Midbrain (tissue), 1 donor: Measurements from ENCODE around the gene DDA1.
A peak's percentile ranks its signal among the peaks of the same experiment; 100 is the strongest.
"Not testable (repeated sequence)": the region's sequence is repeated elsewhere in the genome, so short reads cannot be mapped to it uniquely, and the experiment has no call there.

Experiments used
- DNase-seq: peaks from one replicate; lab custom pipeline; 2025; lab: John Stamatoyannopoulos, UW

DDA1 gene

DNA sequence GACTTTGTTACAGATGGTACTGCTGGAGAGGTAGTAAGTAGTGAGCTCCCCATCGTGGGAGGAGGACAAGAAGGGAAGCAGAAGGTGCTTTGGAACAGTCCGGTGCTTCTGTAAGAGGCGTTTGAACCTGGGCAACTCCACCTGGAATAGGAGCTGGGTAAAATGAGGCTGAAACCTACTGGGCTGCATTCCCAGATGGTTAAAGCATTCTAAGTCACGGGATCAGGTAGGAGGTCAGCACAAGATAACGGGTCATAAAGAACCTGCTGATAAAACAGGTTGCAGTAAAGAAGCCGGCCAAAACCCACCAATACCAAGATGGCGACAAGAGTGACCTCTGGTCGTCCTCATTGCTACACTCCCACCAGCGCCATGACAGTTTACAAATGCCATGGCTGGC, 22.6 kb upstream of the DDA1 start:
- DNase-seq, result no peak

DNA sequence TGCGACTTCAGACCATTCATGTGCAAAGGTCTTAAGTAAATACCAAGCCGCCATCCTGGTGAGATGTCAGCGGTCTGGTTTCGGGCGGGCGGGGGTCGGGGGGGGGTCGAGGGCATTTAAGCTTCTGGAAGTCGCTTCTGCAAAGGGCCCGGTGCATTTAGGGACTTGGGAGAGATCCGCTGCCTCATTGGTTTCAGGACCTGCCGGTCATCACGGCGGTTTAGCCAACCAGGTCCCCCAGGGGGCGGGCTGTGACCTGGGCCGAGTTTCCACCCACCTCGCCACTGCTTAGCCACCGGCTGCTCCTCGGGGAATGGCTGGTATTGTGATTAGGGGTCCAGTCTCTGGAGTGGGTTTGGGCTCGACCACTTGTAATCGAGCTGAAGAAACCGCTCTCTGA, 19.9 kb upstream of the DDA1 start:
- DNase-seq, result peak; percentile 8

DNA sequence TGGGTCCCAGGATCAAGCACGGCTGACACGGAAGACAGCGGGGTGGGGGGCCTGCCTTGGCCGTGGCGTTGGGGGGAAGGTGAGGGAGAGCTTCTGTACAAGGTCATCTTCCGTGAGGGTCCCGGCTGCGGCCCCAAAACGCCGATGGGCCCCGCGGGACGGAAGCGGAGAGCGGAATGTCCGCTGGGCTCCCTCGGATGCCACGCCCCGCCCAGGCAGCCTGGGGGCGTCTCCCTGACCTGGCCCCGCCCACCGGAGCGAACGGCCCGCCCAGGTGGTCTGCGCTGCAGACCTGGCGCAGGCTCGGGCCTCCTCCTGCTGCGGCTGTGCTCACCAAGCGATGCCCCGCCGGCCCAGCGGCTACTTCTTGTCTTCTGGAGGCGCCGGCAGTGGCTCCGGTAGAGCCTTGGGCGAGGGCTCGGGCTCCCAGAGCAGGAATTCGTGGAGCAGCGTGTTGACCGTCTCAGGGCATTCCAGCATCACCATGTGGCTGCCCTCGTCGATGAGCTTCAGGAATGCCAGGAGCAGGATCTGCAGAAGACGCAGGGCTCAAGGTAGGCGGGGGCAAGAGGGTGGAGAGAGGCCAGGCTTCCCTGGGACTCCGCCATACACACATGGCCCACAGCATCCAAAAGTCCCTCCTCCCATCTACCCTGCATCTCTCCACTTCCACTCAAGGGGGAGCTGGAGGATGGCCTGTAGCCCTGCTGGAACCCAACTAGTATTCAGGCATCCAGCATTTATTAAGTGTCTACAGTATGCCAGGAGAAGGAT, 16.9 kb upstream of the DDA1 start:
- DNase-seq, result peak; percentile 16

DNA sequence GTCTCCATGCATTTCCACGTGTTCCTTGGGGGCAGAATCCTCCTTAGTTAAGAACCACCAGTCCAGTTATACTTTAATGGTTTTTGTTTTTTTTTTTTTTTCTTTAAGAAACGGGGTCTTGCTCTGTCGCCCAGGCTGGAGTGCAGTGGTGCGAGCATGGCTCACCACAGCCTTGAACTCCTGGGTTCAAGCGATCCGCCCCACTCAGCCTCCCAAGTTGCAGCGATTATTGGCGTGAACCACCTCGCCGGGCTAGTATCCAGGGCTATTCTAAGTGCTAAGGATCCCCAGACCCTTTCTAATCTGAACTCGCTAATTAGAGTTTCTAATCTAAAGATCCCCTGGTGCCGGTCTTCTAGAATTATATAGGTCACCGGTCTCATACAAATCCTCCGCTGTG, 15.8 kb upstream of the DDA1 start:
- no peak for DNase-seq

DNA sequence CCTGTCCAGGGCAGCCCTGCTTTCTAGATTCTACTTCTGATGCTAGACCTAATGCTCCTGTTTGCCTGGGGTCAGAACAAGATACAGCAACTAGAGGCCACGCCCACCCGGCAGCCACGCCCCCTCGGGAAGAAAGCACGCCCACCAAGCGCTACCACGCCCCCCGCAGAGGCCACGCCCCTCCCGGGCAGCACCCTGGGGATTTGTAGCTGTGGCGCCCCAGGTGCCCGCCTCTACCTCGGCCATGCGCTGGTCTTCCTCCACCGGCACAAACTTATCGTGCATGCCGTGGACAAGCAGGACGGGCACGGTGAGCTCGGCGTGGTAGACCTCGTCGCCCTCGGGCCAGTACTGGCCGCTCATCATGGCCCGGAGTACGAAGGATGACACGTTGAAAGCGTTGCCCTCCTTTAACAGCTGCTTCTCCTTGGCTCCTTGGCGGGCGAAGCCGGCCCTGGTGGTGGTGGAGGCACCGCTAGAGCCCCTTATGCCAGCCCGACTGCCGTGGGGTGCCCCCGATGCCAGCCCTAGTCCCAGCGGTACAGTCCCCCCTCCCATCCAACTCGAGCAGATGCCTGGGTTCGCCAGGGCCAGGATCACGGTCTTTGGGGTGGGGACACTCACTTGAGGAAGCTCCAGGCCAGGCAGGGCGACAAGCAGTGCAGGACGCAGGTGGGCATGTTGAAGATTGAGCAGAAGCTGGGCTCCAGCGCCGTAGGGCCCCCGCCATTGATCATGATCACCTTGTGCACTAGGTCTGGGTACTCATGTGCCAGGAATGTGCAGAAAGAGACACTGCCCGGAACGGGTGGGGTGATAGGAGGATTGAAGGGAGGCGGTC, 15.1 kb upstream of the DDA1 start:
- DNase-seq, result no peak

DNA sequence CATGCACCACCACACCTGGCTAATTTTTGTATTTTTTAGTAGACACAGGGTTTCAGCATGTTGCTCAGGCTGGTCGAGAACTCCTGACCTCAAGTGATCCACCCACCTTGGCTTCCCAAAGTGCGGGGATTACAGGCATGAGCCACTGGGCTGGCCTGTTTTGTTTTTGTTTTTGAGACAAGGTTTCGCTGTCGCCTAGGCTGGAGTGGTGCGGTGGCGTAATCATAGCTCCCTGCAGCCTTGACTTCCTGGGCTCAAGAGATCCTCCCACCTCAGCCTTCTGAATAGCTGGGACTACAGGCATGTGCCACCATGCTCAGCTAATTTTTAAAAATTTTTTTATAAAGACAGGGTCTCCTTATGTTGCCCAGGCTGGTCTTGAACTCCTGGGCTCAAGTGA, 13.8 kb upstream of the DDA1 start:
- DNase-seq, result not testable (repeated sequence)

DNA sequence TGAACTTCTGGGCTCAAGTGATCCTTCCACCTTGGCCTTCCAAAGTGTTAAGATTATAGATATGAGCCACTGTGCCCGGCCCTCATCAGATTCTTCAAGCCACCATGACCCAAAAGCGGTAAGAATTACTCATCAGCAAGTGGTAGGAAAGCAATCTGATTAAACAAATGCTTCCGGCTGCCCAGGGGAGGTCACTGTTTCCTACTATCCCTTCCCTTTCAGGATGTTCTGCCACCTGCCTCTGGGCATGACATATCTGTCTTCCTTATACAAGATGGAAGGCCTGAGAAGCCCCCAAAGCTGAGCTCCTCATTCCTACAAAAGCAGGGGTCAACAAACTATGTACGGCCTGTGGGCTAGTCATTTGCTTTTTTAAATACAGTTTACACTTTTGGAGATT, 13.1 kb upstream of the DDA1 start:
- no peak for DNase-seq

DNA sequence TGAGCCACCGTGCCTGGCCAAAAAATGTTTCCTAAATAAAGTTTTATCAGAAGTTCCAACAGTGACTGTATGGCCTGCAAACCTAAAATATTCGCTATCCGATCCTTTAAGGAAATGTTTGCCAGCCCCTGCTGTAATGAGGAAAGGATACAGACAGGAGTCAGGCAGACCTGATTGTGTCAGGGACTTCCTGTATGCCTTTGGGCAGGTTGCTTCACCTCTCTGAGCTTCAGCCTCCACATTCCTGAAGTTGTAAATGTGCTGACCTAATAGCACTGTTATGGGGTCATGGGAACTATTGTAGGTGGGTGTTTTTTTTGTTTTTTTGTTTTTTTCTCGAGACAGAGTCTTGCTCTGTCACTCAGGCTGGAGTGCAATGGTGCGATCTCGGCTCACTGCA, 12.4 kb upstream of the DDA1 start:
- DNase-seq, result no peak

DNA sequence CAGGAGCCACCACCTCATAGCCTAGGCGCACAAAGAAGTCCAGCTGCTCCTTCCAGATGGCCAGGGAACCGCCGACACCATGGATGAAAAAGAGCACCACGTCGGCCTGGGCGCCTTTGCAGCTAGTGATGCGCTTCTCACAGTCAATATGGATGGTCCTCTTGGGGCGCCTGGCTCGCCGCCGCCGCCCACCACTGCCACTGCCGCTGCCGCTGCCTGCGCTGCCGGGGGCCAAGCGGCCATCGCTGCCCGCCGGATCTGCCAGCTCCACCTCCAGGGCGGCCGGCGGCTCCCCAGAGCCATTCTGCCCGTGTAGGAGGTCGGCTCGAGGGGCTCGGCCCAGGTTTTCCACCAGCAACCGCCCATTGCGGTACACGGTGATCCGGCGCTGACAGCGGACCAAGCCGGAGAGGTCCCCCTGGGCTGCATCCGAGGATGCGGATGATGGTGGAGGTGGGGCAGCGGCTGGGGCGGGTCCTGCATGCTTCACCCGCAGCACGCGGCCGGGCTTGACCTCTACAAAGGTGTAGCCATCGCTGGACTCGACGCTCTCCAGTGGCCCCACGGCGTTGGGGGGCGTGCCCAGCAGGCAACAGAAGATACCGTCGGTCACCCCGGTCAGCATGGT, 8.3 kb upstream of the DDA1 start:
- no peak for DNase-seq

DNA sequence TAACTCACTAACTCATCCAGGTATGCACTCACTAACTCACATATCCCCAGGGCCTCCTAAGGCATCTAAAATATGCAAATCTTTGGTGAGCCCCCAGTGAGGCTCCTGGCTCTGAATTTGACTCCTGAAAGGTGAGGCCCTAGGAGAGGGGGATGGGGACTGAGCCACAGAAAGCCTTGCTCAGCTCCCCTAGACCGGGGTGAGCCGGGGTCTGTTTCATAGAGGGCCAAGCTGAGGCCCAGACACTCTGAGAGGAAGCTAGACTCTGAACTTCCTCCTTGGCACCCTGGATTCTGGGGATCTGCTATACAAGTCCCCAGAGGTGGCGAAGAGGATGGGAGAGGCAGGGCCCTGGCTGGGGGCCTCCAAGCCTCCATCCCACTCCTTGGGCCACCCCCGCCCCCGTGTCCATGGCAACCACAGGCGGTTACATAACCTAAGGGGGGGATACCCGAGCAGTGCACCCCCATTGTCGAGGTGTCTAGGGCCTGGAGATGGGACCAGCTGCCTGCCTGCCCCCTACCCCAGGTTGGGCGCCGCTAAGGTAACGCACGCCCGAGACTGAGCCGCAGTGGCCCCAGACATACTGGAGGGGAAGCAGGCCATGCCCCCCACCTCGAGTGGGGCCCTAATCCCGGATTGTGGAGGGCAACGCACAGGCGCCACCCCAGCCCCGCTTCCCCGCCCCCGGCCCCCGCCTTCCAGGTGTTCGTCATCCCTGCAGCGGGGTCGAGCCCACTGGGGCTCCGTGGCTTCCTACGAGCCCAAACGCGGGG, 6.8 kb upstream of the DDA1 start:
- DNase-seq, result peak; percentile 17

DNA sequence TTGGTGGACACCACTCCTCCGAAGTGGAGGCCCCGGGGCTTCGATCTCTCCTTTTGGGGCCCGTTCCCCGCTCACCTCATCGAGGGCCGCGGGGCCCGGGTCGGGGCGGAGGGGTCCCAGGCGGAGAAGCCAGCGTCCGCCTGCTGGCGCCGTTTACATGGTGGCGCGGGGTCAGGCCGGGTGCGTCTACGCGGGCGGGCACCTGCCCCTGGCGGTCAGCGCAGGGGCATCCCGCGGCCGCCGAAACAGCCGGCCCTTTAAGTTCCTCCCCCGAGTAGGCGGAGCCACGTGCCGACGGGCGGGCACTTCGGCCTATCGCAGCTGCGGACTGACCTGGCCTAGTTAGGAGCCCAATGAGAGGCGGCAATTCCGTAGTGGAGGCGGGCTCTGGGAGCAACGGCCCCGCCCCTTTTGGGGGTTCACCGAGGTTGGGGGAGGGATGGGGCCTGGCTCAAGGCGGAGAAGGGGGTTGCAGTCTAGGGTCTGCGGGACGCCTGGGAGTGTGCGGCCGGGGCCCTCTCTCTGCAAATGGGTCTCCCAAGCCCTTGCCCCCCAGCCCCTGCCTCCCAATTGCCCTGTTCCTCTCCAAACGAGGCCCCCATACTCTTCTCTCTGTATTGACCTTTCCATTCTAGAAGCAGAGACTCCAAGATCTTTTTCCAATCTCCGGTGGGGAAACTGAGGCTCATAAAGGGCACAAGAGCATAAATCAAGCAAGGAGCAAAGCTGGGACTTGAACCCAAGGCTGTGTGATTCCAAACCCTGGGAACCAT, 6.0 kb upstream of the DDA1 start, which contains the start of gene ABHD8:
ABHD8 (minus strand) TSS at position 259 of the 773 bp plus-strand sequence. CDS start 1,809 bp downstream, outside the sequence.
- peak; percentile 87 for DNase-seq

DNA sequence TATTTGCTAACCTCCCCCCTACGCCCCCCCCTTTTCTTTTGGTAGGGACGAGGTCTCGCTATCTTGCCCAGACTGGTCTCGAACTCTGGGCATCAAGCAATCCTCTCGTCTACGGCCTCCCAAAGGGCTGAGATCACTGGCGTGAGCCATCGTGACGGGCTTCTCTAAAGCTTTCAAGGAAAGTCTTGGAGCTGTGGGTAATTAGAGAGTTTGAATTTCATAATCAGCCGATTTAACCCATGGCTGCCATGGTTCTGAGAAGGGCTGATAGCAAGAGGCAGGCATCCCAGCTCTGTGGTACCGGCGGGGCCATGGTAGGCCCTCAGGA, 5.5 kb upstream of the DDA1 start:
- no peak for DNase-seq

DNA sequence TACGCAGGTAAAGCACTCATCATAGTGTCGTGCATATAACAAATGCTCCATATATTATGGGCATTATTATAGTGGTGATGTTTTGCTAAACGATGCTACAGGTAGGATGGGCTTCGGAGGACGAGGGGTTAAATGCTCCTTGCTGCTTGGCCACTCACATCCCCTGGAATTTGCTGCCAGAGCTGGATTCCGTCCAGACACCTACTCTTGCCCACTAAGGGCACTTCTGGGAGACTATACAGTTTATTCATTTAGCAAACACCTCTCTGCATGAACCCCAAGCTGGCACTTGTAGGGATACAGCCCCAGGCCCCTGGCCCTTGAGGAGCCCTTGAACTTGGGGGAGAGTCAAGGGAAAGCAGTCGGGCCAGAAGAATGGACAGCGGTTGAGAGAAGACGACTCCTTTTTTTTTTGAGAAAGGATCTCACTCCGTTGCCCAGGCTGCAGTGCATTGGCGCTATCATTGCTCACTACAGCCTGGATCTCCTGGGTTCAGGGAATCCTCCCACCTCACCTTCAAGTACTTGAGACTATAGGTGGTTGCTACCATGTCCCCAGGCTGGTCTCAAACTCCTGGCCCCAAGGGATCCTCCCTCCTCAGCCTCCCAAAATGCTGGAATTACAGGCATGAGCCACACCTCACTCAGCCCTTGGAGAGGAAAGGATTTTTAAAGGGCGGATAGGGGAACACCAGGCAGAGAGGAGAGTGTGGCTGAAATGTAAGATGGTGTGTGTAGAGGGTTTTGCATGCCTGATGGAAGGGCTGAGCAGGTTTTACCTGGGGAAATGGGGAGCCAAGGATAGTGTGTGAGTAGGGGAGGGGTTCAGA, 4.8 kb upstream of the DDA1 start:
- no peak for DNase-seq

DNA sequence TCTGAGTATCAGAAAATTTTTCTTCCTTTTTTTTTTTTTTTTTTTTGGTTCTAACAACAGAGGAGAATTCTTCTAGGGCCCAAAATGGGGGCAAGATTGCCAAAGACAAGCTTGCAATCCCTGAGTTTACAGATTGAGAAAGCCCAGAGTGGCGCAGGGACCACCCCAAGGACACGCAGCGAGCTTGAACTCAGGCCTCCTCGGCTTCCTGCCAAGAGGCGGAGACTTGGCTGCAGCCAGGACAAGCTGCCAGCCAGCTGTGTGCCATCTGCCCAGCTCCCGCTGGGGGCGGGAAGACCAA, 4.2 kb upstream of the DDA1 start:
- no peak for DNase-seq

DNA sequence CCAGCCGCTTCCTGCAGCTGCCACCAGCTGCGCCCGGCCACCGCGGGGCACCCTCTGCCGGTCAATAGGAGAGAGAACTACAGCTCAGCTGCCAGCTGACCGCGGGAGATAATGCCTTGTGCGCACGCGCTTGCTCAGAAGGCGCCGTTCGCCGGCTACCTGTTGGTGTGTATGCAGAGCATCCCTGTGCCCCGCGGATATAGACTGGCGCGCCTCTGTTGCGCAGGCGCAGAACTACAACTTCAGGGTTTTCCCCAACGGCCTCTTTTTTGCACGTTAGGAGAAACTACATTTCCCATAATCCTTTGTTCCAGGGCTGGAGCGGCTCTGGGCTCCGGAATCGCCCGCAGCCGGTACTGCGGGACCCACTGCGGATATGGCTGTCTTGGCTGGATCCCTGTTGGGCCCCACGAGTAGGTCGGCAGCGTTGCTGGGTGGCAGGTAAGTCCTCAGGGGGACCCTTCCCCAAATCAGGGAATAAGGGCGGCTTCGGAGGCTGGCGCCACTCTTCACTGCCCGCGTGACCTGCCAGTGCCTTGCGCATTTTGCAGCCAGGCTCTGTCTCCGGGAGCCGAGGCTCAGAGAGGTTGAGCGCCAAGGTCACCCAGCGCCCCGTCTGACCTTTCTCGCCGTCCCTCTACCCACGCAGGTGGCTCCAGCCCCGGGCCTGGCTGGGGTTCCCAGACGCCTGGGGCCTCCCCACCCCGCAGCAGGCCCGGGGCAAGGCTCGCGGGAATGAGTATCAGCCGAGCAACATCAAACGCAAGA, 3.7 kb upstream of the DDA1 start, which contains the start of gene MRPL34:
MRPL34 (plus strand) TSS at position 356 of the 768 bp plus-strand sequence; CDS start at position 377, 21 bp downstream.
- peak; percentile 97 for DNase-seq

DNA sequence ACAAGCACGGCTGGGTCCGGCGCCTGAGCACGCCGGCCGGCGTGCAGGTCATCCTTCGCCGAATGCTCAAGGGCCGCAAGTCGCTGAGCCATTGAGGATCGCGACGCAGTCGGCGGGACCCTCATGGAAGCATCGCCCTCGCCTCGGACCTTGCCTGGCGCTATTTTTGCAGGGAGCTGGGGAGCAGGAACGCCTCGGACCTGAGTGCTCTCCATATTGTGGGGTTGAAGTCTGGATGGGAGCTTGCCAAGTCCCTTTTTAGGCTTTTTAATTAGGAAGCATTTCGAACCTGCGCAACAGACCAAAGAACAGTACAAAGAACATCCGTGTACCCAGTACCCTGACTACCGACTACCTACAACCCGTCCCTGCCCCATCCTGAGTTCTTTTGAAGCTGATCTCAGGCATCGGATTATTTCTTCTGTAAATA, 3.1 kb upstream of the DDA1 start:
- DNase-seq, result peak; percentile 51

DNA sequence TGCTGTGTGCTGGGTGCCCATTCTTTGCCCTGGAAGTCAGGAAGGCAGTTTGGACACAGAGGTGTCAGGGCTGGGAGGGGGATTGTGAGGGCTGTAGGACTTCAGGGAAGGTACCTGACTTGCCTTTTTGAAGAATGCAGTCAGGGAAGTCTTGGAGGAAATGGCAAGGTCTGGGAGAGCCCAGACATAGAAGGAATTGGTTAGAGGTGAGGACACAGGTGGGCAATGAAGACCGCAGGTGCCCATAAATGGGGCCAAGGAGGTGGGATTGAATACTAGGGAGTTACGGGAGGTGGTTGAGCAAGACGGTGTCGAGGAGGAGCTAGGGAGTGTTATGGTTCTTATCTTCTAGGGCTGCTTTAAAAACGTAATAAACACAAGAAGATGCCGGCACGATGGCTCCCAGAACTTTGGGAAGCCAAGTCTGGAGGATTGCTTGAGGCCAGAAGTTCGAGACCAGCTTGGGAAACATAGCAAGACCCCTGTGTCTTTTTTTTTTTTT, 1.4 kb upstream of the DDA1 start:
- no peak for DNase-seq

DNA sequence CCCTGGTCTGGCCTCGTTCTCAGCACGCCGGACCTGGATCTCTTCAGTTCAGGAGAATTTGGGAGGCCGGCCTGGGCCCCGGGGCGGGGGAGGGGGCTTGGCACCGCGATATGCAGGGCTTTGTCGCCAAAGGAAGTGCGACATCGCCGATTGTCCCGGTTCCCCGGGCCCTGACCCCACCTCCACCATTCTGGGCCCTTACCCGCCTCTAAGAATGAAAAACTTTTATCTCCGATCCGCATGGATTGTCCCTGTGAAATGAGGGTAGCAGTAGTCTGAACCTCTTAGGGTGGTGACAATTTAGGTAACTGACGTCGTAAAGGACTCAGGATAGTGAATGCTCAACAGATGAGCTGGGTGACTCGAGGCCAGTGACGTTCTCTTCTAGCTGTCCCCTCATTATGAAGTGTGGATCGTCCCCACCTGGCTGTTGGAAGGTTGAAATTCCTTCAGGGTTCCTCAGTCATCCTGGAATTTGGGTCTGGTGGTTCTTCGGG, 650 bp downstream of the DDA1 start:
- peak; percentile 29 for DNase-seq

DNA sequence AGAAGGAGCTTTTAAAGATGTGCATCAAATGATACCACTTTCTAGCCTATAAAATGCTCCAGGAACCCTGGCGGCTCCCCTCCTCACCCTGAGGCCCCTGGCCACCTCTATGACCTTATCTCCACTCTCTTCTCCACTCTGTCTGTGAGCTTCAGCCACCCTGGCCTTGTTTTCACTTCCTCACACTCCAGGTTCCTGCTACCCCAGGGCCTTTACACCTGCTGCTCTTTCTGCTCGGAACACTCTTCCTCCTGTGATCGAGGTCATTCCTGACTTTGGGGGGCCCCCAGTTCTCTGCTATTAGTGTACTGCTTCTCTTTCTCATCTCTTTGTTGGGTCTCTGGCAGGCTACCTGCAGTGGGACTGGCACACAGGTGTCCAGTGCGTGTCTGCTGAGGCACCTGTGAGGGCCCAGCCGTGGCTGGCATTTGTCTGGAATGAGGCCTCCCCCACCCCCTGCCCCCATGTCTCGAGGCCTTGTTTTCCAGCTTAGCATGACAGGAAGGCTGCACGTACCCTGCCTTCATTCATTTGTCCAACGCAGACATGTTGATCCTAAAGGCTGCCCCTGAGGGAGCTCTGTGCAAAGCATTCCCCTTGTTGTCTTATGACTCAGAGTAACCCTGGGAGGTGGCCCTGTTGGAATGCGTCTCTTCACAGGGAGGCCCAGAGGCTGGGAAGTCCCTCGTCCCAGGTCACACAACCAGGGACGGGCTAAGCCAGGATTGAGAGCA, 2.3 kb downstream of the DDA1 start:
- DNase-seq, result no peak
